Measurements from ENCODE around the gene SV2B.

Gene SV2B

GRCh38 chr15:91142106-91142744, 42.2 kb downstream of the SV2B start:
- Histone ChIP-seq H3K27ac (no peak overlapping the region), H3K4me1 (ENCODE audit: low read depth, poor library complexity, severe bottlenecking) (no peaks in the 10 kb centered on the region), H3K27me3 (ENCODE audit: insufficient read depth, low read depth) (no peaks in the 10 kb centered on the region), H3K79me2 (ENCODE audit: insufficient read depth, low read depth) (no peaks in the 10 kb centered on the region), H3K9ac (no peak overlapping the region), H2AFZ (ENCODE audit: low read depth) (0 out of 2 replicates have a peak overlapping the region, but pooled peaks have one; percentile 15), H3K4me2 (no peak overlapping the region), H3K36me3 (ENCODE audit: insufficient read depth) (no peaks in the 10 kb centered on the region), H4K20me1 (ENCODE audit: insufficient read depth) (no peaks in the 10 kb centered on the region), H3K4me3 (IDR thresholded peaks at IDR 0.05; ENCODE audit: insufficient read depth, low read depth, low read length) (no peak overlapping the region)
- peak; percentile 66 for TF ChIP-seq CTCF (conservative IDR thresholded peaks at IDR 0.05; ENCODE audit: low read depth, low read length)

- H3K36me3 ChIP-seq (ENCODE audit: insufficient read depth) = no peaks in the 10 kb centered on the region
- H3K4me3 ChIP-seq (IDR thresholded peaks at IDR 0.05; ENCODE audit: insufficient read depth, low read depth, low read length) = no peak overlapping the region
- no peaks in the 10 kb centered on the region for H3K79me2 ChIP-seq (ENCODE audit: insufficient read depth, low read depth)
- no peaks in the 10 kb centered on the region for H4K20me1 ChIP-seq (ENCODE audit: insufficient read depth)
- no peak overlapping the region for H3K4me2 ChIP-seq
- H3K27me3 ChIP-seq (ENCODE audit: insufficient read depth, low read depth) = no peaks in the 10 kb centered on the region
- H3K27ac ChIP-seq = no peak overlapping the region
- H3K9ac ChIP-seq = no peak overlapping the region
- no peak for TF ChIP-seq CTCF (conservative IDR thresholded peaks at IDR 0.05; ENCODE audit: low read depth, low read length)
- H3K4me1 ChIP-seq (ENCODE audit: low read depth, poor library complexity, severe bottlenecking) = no peaks in the 10 kb centered on the region
- no peak overlapping the region for H2AFZ ChIP-seq (ENCODE audit: low read depth)
Observed at GRCh38 chr15:91142946-91143345, 42.9 kb downstream of the SV2B start.

- no peaks in the 10 kb centered on the region for H3K27me3 ChIP-seq (ENCODE audit: insufficient read depth, low read depth)
- no peaks in the 10 kb centered on the region for H4K20me1 ChIP-seq (ENCODE audit: insufficient read depth)
- no peaks in the 10 kb centered on the region for H3K4me1 ChIP-seq (ENCODE audit: low read depth, poor library complexity, severe bottlenecking)
- no peak overlapping the region for H3K27ac ChIP-seq
- H3K9ac ChIP-seq = no peak overlapping the region
- H3K4me3 ChIP-seq (IDR thresholded peaks at IDR 0.05; ENCODE audit: insufficient read depth, low read depth, low read length) = no peak overlapping the region
- no peaks in the 10 kb centered on the region for H3K79me2 ChIP-seq (ENCODE audit: insufficient read depth, low read depth)
- no peak overlapping the region for H3K4me2 ChIP-seq
- no peaks in the 10 kb centered on the region for H3K36me3 ChIP-seq (ENCODE audit: insufficient read depth)
- TF ChIP-seq CTCF (conservative IDR thresholded peaks at IDR 0.05; ENCODE audit: low read depth, low read length) = no peak
- no peak overlapping the region for H2AFZ ChIP-seq (ENCODE audit: low read depth)
Observed at GRCh38 chr15:91146728-91147127, 46.7 kb downstream of the SV2B start.

- Histone ChIP-seq H4K20me1 (ENCODE audit: insufficient read depth) (no peaks in the 10 kb centered on the region), H3K27me3 (ENCODE audit: insufficient read depth, low read depth) (no peaks in the 10 kb centered on the region), H3K27ac (no peak overlapping the region), H3K4me1 (ENCODE audit: low read depth, poor library complexity, severe bottlenecking) (no peaks in the 10 kb centered on the region), H3K36me3 (ENCODE audit: insufficient read depth) (no peaks in the 10 kb centered on the region), H3K4me3 (IDR thresholded peaks at IDR 0.05; ENCODE audit: insufficient read depth, low read depth, low read length) (no peak overlapping the region), H2AFZ (ENCODE audit: low read depth) (no peak overlapping the region), H3K4me2 (no peak overlapping the region), H3K79me2 (ENCODE audit: insufficient read depth, low read depth) (no peaks in the 10 kb centered on the region), H3K9ac (no peak overlapping the region)
- TF ChIP-seq CTCF (conservative IDR thresholded peaks at IDR 0.05; ENCODE audit: low read depth, low read length) = no peak
Observed at GRCh38 chr15:91148243-91148642, 48.2 kb downstream of the SV2B start.
